Bronchial smooth muscle cell (primary cell): ENCODE measurements around the gene SPON1. TPM values are rescaled to one million over a fixed set of nuclear protein-coding genes. Genes with fewer than 3 reads are reported as not detected.

Experiments
- total RNA-seq: library from RNA; depleted of rRNA; stranded (reverse); fragments of >200 nt; gene quantifications from 2 replicates; pipeline ENCODE4 v1.2.1, GENCODE V29; 2014

SPON1 gene
- total RNA-seq, result under 0.01 TPM in 2 replicates

DNA sequence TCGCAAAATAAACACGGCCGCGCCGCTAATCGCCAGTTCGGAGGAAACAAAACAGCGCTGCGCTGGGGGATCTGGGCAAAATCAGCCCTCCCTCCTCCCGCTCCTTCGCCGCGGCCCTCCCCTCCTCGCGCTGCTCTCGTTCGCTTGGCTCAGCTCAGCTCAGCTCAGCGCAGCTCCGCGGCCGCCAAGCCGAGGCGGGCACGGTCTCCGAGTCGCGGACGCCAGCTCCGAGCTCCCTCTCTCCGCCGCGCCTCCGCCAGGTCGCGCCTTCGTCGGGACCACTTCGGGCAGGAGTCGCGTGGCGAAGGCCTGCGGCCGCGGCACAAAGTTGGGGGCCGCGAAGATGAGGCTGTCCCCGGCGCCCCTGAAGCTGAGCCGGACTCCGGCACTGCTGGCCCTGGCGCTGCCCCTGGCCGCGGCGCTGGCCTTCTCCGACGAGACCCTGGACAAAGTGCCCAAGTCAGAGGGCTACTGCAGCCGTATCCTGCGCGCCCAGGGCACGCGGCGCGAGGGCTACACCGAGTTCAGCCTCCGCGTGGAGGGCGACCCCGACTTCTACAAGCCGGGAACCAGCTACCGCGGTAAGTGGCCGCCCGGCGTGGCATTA lies at the start of gene SPON1:
Gene SPON1 (plus strand): TSS at position 162 of the 607 bp plus-strand sequence. CDS start 182 bp downstream, at position 344.

